HG03025 (cell line): Measurements from ENCODE around the gene SGSH.

Source experiments
- ATAC-seq: cut with Tn5 transposase; IDR thresholded peaks from one replicate; pipeline ENCODE4 v1.9.1; 2021; ENCODE audit warnings: mild to moderate bottlenecking, moderate library complexity; ENCODE audit not compliant: unreplicated experiment, low FRiP score

Gene SGSH

DNA sequence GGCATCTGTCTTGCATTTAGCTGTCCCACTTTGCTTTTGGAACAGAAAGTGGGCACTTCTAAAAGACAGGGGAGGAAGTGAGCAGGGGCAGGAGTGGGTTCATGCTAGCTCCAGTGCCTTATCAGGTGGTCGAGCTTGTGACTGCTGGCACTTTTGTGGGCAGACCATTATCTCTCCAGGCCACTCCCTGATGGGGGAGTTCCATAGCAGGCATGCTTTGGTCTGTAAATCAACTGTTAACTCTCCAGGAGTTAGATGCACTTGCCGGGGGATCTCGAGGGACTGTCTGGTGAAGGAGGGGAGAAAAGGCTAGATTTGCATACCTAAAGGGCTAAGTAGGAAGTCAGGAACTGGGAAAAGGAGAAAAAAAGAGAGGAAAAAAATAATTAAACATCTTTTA lies 59.6 kb downstream of the SGSH start:
- ATAC-seq = no peak
